Measurements from ENCODE around the gene NBEA. TPM values are rescaled to one million over a fixed set of nuclear protein-coding genes. Genes with fewer than 3 reads are reported as not detected.
A peak's percentile ranks its signal among the peaks of the same experiment; 100 is the strongest.

NBEA gene
- total RNA-seq, 2 donors from 2014 or later, result 17.5 to 24.7 TPM

DNA sequence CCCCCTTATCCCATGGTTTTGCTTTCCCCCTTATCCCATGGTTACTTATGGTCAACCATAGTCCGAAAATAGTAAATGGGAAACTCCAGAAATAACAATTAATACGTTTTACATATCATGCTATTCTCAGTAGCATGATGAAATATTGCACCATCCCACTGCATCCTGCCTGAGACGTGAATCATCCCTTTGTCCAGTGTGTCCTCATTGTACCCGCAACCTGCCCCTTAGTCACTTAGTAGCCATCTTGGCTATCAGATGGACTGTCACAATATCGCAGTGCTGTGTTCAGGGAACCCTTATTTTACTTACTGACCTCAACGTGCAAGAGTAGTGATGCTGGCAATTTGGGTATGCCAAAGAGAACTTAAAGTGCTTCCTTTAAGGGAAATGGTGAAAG, 10.5 kb upstream of the NBEA start:
- Histone ChIP-seq H3K4me3 (no peak overlapping the region), H3K27me3 (no peaks in the 10 kb centered on the region), H3K27ac (no peak overlapping the region), H3K4me1 (no peaks in the 10 kb centered on the region), H3K36me3 (no peaks in the 10 kb centered on the region), H3K9me3 (no peaks in the 10 kb centered on the region)
- no peak for DNase-seq (ENCODE audit: low spot score)
- TF ChIP-seq CTCF (IDR thresholded peaks at IDR 0.05), result no peak

GRCh38 chr13:34933349-34933748, 8.7 kb upstream of the NBEA start:
- Histone ChIP-seq H3K9me3 (no peaks in the 10 kb centered on the region), H3K27ac (no peak overlapping the region), H3K4me3 (no peak overlapping the region), H3K36me3 (no peaks in the 10 kb centered on the region), H3K4me1 (no peaks in the 10 kb centered on the region), H3K27me3 (no peaks in the 10 kb centered on the region)
- no peak for TF ChIP-seq CTCF (IDR thresholded peaks at IDR 0.05)
- DNase-seq (ENCODE audit: low spot score), result no peak

GRCh38 chr13:34933786-34934185, 8.3 kb upstream of the NBEA start:
- no peak for TF ChIP-seq CTCF (IDR thresholded peaks at IDR 0.05)
- no peaks in the 10 kb centered on the region for H3K27me3 ChIP-seq

DNA sequence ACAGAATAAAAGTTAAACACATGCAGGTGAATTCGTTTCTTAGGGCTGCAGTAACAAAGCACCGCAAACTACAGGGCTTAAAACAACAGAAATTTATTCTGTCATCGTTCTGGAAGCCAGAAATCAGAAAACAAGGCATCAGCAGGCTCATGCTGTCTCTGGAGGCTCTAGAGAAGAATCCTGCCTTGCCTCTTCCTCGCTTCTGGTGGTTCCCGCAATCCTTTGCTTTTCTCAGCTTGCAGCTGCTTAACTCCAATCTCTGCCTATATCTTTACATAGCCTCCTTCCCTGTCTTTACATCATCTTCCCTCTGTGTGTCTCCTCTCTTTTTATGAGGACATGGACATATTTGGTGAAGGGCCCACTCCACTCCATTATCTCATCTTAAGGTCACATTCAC, 6.2 kb upstream of the NBEA start:
- Histone ChIP-seq H3K4me1 (no peaks in the 10 kb centered on the region), H3K9me3 (no peaks in the 10 kb centered on the region), H3K27ac (no peak overlapping the region), H3K27me3 (no peaks in the 10 kb centered on the region), H3K36me3 (no peaks in the 10 kb centered on the region), H3K4me3 (no peak overlapping the region)
- TF ChIP-seq CTCF (IDR thresholded peaks at IDR 0.05), result no peak
- DNase-seq (ENCODE audit: low spot score), result no peak

More at GRCh38 chr13:34933786-34934185, 8.3 kb upstream of the NBEA start:
- no peaks in the 10 kb centered on the region for H3K9me3 ChIP-seq
- H3K4me1 ChIP-seq, result no peaks in the 10 kb centered on the region
- no peaks in the 10 kb centered on the region for H3K36me3 ChIP-seq
- DNase-seq (ENCODE audit: low spot score), result no peak
- no peak overlapping the region for H3K4me3 ChIP-seq
- no peak overlapping the region for H3K27ac ChIP-seq

GRCh38 chr13:34939771-34940170, 2.3 kb upstream of the NBEA start:
- no peak overlapping the region for H3K27ac ChIP-seq
- TF ChIP-seq CTCF (IDR thresholded peaks at IDR 0.05), result peak in 1 of 2 donors; percentile 31

GRCh38 chr13:34941436-34941834, 635 bp upstream of the NBEA start:
- Histone ChIP-seq H3K36me3 (no peaks in the 10 kb centered on the region), H3K27me3 (no peaks in the 10 kb centered on the region), H3K9me3 (no peaks in the 10 kb centered on the region), H3K27ac (peak overlapping the region; percentile 89 to 90), H3K4me3 (peak overlapping the region; percentile 97), H3K4me1 (peaks cover 0 to 30% of the 10 kb centered on the region in 2 donors)
- DNase-seq (ENCODE audit: low spot score), result no peak
- no peak for TF ChIP-seq CTCF (IDR thresholded peaks at IDR 0.05)

More at GRCh38 chr13:34939771-34940170, 2.3 kb upstream of the NBEA start:
- no peaks in the 10 kb centered on the region for H3K9me3 ChIP-seq
- DNase-seq (ENCODE audit: low spot score), result no peak
- H3K27me3 ChIP-seq, result no peaks in the 10 kb centered on the region
- H3K4me3 ChIP-seq, result no peak overlapping the region
- no peaks in the 10 kb centered on the region for H3K36me3 ChIP-seq
- H3K4me1 ChIP-seq, result peaks cover 0 to 27% of the 10 kb centered on the region in 2 donors

Data from right atrium auricular region (tissue), 2 donors.